Ovary (tissue), 9 donors: Measurements from ENCODE around the gene IGSF21. TPM values are rescaled to one million over a fixed set of nuclear protein-coding genes. Genes with fewer than 3 reads are reported as not detected.

ENCODE experiments used
- DNase-seq, 5 donors: peaks; one replicate each; pipeline ENCODE4 v3.0.0-alpha.2; 2019 to 2020
- H3K27ac ChIP-seq, 2 donors: fragments of 200-600 bp; one replicate each; pipeline versions ENCODE4 v1.5.1 to v1.8.0; 2019 to 2022
- H3K27me3 ChIP-seq: fragments of 200-600 bp; one replicate; pipeline ENCODE4 v1.8.0; 2022
- H3K36me3 ChIP-seq: fragments of 200-600 bp; sonication (generic); one replicate; pipeline ENCODE4 v1.5.1; 2019
- H3K4me1 ChIP-seq: one replicate; pipeline ENCODE4 v1.8.1; 2013; ENCODE audit warnings: mild to moderate bottlenecking, moderate library complexity; ENCODE audit not compliant: insufficient read depth
- H3K4me3 ChIP-seq: fragments of 200-600 bp; sonication (generic); one replicate; pipeline ENCODE4 v1.5.1; 2017
- H3K9me3 ChIP-seq, 2 donors: fragments of 200-600 bp in 1 of 2; sonication (generic) in 1 of 2; one replicate each; pipeline versions ENCODE4 v1.5.1 to v1.8.1; 2013 to 2019; ENCODE audit warnings: mild to moderate bottlenecking in 1 of 2, moderate library complexity in 1 of 2
- CTCF ChIP-seq, 3 donors: fragments of 450-650 bp in 2 of 3; fragments of 200-600 bp in 1 of 3; IDR thresholded peaks; one replicate each; pipeline versions ENCODE4 v1.5.1 to v1.8.0; 2016 to 2022; ENCODE audit warnings: antibody characterized with exemption in 3 of 3, mild to moderate bottlenecking in 1 of 3
- EP300 ChIP-seq: sonication (generic); formaldehyde crosslinking; IDR thresholded peaks from one replicate; pipeline ENCODE4 v1.6.1; 2017; ENCODE audit warnings: antibody characterized with exemption
- POLR2A ChIP-seq: fragments of 450-650 bp; IDR thresholded peaks from one replicate; pipeline ENCODE4 v1.6.1; 2017; ENCODE audit warnings: antibody characterized with exemption, mild to moderate bottlenecking, moderate library complexity
- WGBS, 3 donors: extraction: QIAGEN DNeasy Blood & Tissue Kit in 1 of 3; methylation state at CpG; one replicate each; pipeline versions ENCODE4 v1.1.5 to v1.1.7; 2013 to 2017; 5-methylcytosine and 5-hydroxymethylcytosine counted together
- intact Hi-C, 4 donors: fragments of 100-400 bp; cut with DNase I; formaldehyde crosslinking; loops; one replicate each; pipeline versions ENCODE4 v1.11.0 to v1.15.1; 2022 to 2023
- polyA plus RNA-seq, 2 donors: library from polyadenylated mRNA; stranded (reverse); fragments of 200-250 nt in 1 of 2; fragments of 350-450 nt in 1 of 2; fragmentation: Illumina TruSeq in 1 of 2; extraction: RNeasy Lipid Tissue Mini Kit (QIAGEN cat#74804) in 1 of 2; gene quantifications; one replicate each; pipeline ENCODE4 v1.2.3, GENCODE V29; 2013 to 2014
- total RNA-seq, 7 donors: library from RNA; depleted of rRNA in 2 of 7; stranded (reverse); fragments of >200 nt in 2 of 7; fragmentation: NEBNext Ultra II Directional in 3 of 7; extraction: Animal tissue kit (Norgen Biotek cat#: 25700) in 3 of 7; gene quantifications; one replicate each; pipeline versions ENCODE4 v1.1.0 to v1.2.4, GENCODE V29; 2016 to 2023
- donor health status: DM: no; HTN: no; CAD: no; lungs with moderate emphysema.
- donor health status: DM: no; HTN: no; CAD: no.
- donor health status: Bipolar disorder and iron deficiency.
- donor health status: DM: yes; HTN: yes; CAD: no.
- donor health status: DM: no; HTN: no; CAD: no.
- donor health status: DM: yes; HTN: yes; CAD: no.

The IGSF21 gene
- total and polyA plus RNA-seq, 9 donors, result 0.24 to 4.5 (median 1.3) TPM

GRCh38 chr1:18400347-18401102 lies 292.9 kb downstream of the IGSF21 start:
- H3K9me3 ChIP-seq, result no peaks in the 10 kb centered on the region
- DNase-seq, result no peak
- TF ChIP-seq CTCF (IDR thresholded peaks at IDR 0.05) (no peak), EP300 (no peak), POLR2A (no peak)
- no peak overlapping the region for H3K4me3 ChIP-seq
- H3K27me3 ChIP-seq, result no peaks in the 10 kb centered on the region
- no peaks in the 10 kb centered on the region for H3K36me3 ChIP-seq
- WGBS, 3 donors, result 75 to 80% (median 76%) methylated on average over 7 of the region's 7 CpGs
- H3K27ac ChIP-seq, result no peak overlapping the region
- intact Hi-C loops, result no loop called here
- H3K4me1 ChIP-seq, result no peaks in the 10 kb centered on the region

- WGBS, 3 donors, result 63 to 81% (median 78%) methylated on average over 3 of the region's 3 CpGs
- TF ChIP-seq POLR2A, result no peak
- no peak for TF ChIP-seq EP300
- no peak for TF ChIP-seq CTCF (IDR thresholded peaks at IDR 0.05)
- H3K27ac ChIP-seq, result no peak overlapping the region
- no peaks in the 10 kb centered on the region for H3K36me3 ChIP-seq
- no peaks in the 10 kb centered on the region for H3K4me1 ChIP-seq
- H3K4me3 ChIP-seq, result no peak overlapping the region
- intact Hi-C loops, result no loop called here
- DNase-seq, result no peak
- no peaks in the 10 kb centered on the region for H3K27me3 ChIP-seq
- no peaks in the 10 kb centered on the region for H3K9me3 ChIP-seq
Measured at GRCh38 chr1:18401921-18402320, 294.3 kb downstream of the IGSF21 start.

- H3K4me3 ChIP-seq, result no peak overlapping the region
- no peaks in the 10 kb centered on the region for H3K4me1 ChIP-seq
- intact Hi-C loops, result no loop called here
- WGBS, 3 donors, result 55 to 65% (median 56%) methylated on average over 3 of the region's 3 CpGs
- H3K9me3 ChIP-seq, result no peaks in the 10 kb centered on the region
- no peak for TF ChIP-seq EP300
- TF ChIP-seq CTCF (IDR thresholded peaks at IDR 0.05), result no peak
- TF ChIP-seq POLR2A, result no peak
- H3K36me3 ChIP-seq, result no peaks in the 10 kb centered on the region
- DNase-seq, result no peak
- H3K27me3 ChIP-seq, result no peaks in the 10 kb centered on the region
- H3K27ac ChIP-seq, result no peak overlapping the region
Measured at GRCh38 chr1:18404460-18404859, 296.9 kb downstream of the IGSF21 start.

- Histone ChIP-seq H3K36me3 (no peaks in the 10 kb centered on the region), H3K27me3 (no peaks in the 10 kb centered on the region), H3K4me1 (no peaks in the 10 kb centered on the region), H3K4me3 (no peak overlapping the region), H3K9me3 (no peaks in the 10 kb centered on the region), H3K27ac (no peak overlapping the region)
- DNase-seq, result no peak
- WGBS, 3 donors, result 60 to 62% (median 61%) methylated on average over 26 of the region's 26 CpGs
- intact Hi-C loops, result no loop called here
- TF ChIP-seq EP300 (no peak), CTCF (IDR thresholded peaks at IDR 0.05) (no peak), POLR2A (no peak)
Measured at GRCh38 chr1:18407166-18408045, 299.8 kb downstream of the IGSF21 start.
